NCI-H526 (cell line): ENCODE measurements around the gene SLC25A22.

Source experiments
- DNase-seq, 2 experiments: peaks; one replicate each; lab custom pipeline; 2025; lab: John Stamatoyannopoulos, UW

The SLC25A22 gene

GRCh38 chr11:798093-798713 lies at the start of gene SLC25A22:
TSS of gene SLC25A22 (minus strand) at chr11:798281. CDS start at chr11:795006, 3,275 bp downstream.
- peak in 1 of 2 experiments; percentile 92 for DNase-seq

- DNase-seq = no peak
Measured at GRCh38 chr11:847876-848275, 49.8 kb upstream of the SLC25A22 start.

- no peak for DNase-seq
Measured at GRCh38 chr11:846496-847098, 48.5 kb upstream of the SLC25A22 start.

DNA sequence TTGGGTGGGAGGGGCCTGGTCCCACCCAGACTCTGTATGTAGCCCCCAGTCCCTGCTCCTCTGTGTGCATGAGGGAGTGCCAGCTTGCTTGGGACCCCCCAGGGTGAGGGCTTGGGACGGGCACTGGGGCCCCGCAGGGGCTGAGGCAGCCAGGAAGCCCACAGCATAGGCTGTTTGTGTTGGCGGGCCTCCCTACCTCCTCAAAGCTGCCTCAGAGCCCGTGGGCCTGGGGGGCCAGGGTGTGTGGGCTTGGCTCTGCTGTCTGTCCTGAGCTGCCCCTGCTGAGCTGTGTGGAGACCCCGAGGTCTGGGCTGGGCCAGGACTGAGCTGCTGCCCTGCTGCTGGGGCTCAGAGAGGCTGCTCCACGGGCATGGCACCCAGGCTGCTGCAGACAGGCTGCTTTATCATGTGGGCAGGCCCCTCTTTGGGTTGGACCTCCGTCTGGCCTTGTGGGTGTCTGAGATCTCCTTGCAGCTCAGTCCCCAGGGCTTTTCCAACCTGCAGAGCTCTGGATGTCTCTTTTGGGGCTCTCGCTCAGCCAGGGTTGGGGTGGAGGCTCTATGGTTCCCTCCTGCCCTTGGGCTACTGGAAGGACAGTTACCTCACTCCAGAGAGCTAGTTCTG lies 47.9 kb upstream of the SLC25A22 start:
- no peak for DNase-seq

- DNase-seq = no peak
Measured at GRCh38 chr11:844693-845644, 46.9 kb upstream of the SLC25A22 start.

GRCh38 chr11:843818-844692 lies 46.0 kb upstream of the SLC25A22 start:
- DNase-seq = no peak

DNA sequence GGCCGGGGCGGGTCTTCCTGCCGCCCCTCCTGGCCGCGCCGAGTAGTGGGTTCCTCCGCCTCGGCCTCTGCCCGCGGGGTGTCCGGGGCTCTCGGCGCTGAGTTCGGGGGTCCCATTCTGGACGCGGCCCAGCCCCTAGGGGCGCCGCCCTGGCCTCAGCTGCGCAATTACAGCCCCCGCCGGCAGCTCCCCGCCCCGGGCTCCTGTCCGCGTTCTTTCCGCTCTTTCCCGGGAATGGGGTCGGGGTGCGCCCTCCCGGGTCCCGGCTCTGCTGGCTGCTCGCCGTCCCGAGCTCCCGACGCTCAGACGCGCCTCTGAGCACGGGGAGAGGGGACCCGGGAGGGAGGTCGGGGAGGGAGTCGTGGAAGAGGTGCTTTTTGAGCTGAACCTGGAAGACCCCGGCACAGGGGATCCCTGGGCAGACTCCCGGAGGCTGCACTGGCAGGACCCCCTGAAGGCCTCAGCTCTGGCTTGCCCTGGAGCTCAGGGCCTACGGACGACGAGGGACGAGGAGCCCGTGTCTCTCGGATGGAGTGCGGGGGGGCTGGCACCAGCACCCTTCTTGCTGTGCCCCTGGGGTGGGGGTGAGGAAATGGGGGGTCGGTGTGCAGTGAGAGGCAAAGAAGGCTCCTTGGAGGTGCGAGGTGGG lies 45.1 kb upstream of the SLC25A22 start:
- no peak for DNase-seq

GRCh38 chr11:842370-843002 lies 44.4 kb upstream of the SLC25A22 start, which contains the start of the genes POLR2L and TSPAN4:
TSS of gene POLR2L (minus strand) at chr11:842529. CDS start at chr11:842508, 21 bp downstream.
TSS of gene TSPAN4 (plus strand) at chr11:842852. CDS start at chr11:850305, 7,453 bp downstream.
- peak; percentile 52 to 97 for DNase-seq

GRCh38 chr11:841981-842369 lies 43.9 kb upstream of the SLC25A22 start:
- no peak for DNase-seq

DNA sequence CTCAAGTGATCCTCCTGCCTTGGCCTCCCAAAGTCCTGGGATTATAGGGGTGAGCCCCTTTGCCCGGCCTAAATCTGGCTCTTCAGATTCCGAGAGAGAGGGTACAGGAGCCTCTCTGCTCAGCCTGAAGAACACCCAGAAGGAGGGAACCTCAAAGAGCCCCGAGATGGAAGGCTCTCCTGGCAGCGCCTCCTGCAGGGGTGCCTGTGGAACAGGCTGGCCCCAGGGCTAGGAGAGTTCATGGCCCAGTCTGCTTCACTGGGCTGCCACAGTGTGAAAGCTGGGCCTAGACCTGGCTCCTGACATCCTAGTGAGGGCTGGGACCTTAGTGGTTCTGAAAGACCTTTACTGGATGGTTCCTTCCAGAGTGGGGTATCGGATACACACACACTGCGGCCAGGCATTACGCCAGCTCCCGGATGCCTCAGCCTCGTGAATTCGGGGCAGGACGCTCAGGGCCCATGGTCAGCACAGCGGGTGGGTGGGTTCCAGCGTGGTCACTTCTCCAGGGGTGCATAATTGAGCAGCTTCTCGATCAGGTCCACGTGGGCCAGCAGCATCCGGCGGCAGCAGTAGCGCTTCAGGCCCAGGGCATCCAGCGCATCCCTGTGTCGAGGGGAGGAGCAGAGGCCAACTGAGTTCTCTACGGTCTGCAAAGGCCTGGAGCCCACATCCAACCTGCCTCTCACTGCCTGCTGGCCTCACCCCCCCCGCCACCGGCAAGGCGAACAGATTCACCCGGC lies 42.0 kb upstream of the SLC25A22 start:
- no peak for DNase-seq

DNA sequence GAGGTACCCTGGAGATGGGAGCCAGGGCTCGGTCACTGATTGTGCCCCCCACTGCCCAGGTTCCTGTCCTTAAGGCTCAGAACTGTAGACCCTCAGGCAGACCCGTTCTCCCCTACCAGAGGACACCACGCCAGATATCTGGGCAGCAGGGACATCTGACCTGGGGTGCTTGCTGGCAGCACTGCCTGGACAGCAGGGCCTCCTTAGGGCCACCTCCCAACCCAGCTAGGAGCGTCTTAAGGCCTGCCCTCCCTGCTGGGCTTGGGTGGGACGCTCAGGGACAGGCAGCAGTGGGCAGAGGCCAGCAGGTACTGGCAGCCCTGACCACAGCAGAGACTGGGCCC lies 41.2 kb upstream of the SLC25A22 start:
- DNase-seq = no peak

DNA sequence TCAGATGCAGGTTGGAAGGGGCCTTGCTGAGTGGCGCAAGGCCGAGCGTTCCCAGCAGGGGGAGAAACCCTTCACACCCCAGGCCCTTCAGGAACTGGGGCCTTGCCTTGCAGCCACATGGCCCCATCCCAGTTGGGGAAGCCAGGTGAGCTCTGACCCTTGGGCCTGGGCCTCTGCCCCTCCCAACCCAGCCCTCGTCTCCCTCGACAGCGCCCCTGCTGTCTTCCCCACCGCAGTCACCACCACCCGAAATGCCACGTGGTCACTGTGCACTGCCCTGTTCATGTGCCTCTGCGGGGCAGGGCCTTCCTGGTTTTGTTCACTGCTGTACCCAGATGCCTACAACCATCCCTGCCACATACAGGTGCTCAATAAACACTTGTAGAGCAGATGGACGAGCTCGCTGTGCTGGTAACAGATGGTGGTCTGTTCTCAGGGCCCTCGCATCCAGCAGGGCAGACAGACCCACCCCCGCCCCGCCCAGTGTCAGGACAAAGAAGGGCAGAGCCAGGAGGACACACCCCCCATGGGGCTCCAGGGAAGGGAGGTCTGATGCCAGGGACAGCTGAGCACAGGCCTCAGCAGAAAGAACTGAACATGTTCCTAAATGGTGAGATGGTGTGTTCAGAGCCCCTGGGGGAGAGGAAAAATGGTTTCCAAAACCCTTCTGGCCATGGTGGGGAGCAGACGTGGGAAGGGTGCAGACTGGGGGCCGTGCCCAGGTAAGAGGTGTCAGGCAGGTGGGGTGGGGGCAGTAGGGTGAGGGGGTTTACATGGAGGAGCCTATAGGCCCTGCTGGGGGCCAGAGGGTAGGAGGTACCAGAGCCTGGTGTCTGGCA lies 40.6 kb upstream of the SLC25A22 start:
- DNase-seq = no peak

- no peak for DNase-seq
Measured at GRCh38 chr11:837990-838307, 39.9 kb upstream of the SLC25A22 start.

- DNase-seq = no peak
Measured at GRCh38 chr11:837189-837989, 39.3 kb upstream of the SLC25A22 start.

- no peak for DNase-seq
Measured at GRCh38 chr11:836700-837099, 38.6 kb upstream of the SLC25A22 start.

- no peak for DNase-seq
Measured at GRCh38 chr11:836274-836673, 38.2 kb upstream of the SLC25A22 start.

DNA sequence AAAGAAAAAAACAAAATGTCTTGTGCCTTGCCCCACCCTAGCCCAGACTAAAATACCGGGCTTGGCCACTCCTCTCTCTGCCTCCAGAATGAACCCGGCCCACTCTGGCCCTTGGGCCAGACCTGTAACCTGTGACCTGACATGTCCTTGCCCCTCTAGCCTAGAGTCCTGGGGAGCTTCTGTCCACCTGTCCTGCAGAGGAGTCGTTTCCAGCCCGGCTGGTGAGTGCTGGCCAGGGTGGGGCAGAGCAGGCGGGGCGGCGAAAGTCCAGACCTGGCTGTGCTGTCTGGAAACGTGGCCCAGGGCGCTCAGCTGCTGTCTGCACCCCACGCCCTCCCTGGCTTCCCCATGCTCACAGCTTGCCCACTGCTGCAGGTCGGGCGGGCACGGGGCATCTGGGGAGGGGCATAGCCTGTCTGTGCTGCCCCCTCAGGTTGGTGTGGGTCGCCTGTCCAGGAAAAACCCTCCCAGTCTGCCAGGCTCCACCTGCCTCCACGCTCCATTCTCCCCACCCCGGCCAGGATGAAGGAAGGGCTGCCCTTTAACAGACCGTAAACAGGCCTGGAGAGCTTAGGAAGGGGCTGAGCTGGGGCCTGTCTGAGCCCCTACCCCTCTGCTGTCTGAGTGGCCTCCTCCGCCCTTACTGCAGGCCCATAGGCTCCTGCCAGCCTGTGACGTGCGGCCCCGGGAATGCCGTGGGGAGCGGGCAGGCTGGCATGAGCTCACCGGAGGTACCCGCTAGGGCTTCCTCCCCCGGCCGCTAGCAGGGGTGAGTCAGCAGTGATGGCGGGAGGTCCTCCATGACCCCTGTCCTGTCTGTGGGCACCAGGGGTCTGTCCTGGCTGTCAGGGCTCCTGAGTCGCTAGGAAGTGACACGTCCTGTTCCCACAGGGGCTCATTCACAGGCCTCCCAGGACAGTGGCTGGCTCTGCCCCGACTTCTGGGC lies 36.6 kb upstream of the SLC25A22 start:
- DNase-seq = no peak
